Adrenal gland (tissue), 5 donors: ENCODE results near the gene TRAF4.
A peak's percentile ranks its signal among the peaks of the same experiment; 100 is the strongest.

Experiments used
- POLR2A ChIP-seq, 2 donors: fragments of 450-650 bp; IDR thresholded peaks; one replicate each; pipeline ENCODE4 v1.6.1; 2017; ENCODE audit warnings: antibody characterized with exemption in 2 of 2, mild to moderate bottlenecking in 2 of 2, moderate library complexity in 1 of 2
- TF ChIP-seq, protein P1 (sequence below), 6 experiments: fragments of 450-650 bp in 4 of 6; fragments of 200-600 bp in 2 of 6; sonication (generic) in 1 of 6; IDR thresholded peaks; 1 replicate in 5 of 6; 2 replicates in 1 of 6; pipeline versions ENCODE4 v1.5.1 to v1.8.0; 2016 to 2021; ENCODE audit warnings: antibody characterized with exemption in 6 of 6, mild to moderate bottlenecking in 2 of 6, moderate library complexity in 1 of 6
- donor health status: DM: no; HTN: no; CAD: no.

DNA sequence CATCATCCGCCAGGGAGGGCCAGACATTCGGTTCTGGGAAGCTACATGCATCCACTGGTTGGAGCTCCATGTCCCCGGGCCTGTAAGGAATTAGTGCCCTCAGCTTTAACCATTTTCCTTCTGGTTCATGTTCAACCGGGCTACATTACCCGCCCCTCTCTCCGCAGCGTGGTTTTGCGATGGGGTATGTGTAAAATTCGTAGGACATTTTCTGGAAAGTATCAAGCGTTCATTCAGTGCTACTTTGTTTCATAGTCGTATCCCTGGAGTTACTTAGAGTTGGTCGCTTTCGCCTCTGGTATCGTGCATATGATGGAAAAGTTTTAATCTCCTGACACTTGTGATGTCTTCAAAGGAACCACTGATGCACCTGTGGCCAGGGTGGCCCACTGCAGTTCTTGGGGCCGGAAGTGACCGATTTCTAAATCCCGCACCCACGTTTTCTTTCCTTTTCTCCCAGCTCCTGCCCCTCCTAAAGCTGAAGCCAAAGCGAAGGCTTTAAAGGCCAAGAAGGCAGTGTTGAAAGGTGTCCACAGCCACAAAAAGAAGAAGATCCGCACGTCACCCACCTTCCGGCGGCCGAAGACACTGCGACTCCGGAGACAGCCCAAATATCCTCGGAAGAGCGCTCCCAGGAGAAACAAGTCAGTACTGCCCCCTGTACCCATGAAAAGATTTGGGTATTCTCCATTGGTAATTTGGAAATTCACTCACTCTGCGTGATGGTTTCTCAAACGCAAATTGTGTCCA is 23.4 kb upstream of the TRAF4 start:
- TF ChIP-seq, protein P1, sequence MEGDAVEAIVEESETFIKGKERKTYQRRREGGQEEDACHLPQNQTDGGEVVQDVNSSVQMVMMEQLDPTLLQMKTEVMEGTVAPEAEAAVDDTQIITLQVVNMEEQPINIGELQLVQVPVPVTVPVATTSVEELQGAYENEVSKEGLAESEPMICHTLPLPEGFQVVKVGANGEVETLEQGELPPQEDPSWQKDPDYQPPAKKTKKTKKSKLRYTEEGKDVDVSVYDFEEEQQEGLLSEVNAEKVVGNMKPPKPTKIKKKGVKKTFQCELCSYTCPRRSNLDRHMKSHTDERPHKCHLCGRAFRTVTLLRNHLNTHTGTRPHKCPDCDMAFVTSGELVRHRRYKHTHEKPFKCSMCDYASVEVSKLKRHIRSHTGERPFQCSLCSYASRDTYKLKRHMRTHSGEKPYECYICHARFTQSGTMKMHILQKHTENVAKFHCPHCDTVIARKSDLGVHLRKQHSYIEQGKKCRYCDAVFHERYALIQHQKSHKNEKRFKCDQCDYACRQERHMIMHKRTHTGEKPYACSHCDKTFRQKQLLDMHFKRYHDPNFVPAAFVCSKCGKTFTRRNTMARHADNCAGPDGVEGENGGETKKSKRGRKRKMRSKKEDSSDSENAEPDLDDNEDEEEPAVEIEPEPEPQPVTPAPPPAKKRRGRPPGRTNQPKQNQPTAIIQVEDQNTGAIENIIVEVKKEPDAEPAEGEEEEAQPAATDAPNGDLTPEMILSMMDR (IDR thresholded peaks at IDR 0.05), result peak in 2 of 6 experiments; percentile 18 to 25
- TF ChIP-seq POLR2A (IDR thresholded peaks at IDR 0.05), result peak in 1 of 2 donors; percentile 6
